ENCODE results near the gene RIPPLY2. TPM values are rescaled to one million over a fixed set of nuclear protein-coding genes. Genes with fewer than 3 reads are reported as not detected.

The RIPPLY2 gene
- total RNA-seq, 1 donor from 2014 or later = not detected

GRCh38 chr6:83859410-83860358 lies 6.5 kb downstream of the RIPPLY2 start, which contains the start of gene CYB5R4:
TSS of gene CYB5R4 (plus strand) at chr6:83859689. CDS start at chr6:83859783, 94 bp downstream.
- no peaks in the 10 kb centered on the region for H3K9me3 ChIP-seq
- peaks cover 24% of the 10 kb centered on the region for H3K4me1 ChIP-seq
- no peak for DNase-seq (ENCODE audit: extremely low spot score in 2 of 2)
- no peaks in the 10 kb centered on the region for H3K27me3 ChIP-seq
- peak within 1 kb of the TSS; percentile 87 for H3K27ac ChIP-seq
- intact Hi-C loops (cut with DNase I) = no loop called here
- peak within 1 kb of the TSS; percentile 85 for H3K4me3 ChIP-seq
- TF ChIP-seq POLR2A (IDR thresholded peaks at IDR 0.05) (peak in 1 of 2 donors; percentile 82), POLR2AphosphoS5 (IDR thresholded peaks at IDR 0.05; ENCODE audit: insufficient read depth in 1 of 2, low read depth in 1 of 2) (peak; percentile 86 to 96)
- TF ChIP-seq, protein P1, sequence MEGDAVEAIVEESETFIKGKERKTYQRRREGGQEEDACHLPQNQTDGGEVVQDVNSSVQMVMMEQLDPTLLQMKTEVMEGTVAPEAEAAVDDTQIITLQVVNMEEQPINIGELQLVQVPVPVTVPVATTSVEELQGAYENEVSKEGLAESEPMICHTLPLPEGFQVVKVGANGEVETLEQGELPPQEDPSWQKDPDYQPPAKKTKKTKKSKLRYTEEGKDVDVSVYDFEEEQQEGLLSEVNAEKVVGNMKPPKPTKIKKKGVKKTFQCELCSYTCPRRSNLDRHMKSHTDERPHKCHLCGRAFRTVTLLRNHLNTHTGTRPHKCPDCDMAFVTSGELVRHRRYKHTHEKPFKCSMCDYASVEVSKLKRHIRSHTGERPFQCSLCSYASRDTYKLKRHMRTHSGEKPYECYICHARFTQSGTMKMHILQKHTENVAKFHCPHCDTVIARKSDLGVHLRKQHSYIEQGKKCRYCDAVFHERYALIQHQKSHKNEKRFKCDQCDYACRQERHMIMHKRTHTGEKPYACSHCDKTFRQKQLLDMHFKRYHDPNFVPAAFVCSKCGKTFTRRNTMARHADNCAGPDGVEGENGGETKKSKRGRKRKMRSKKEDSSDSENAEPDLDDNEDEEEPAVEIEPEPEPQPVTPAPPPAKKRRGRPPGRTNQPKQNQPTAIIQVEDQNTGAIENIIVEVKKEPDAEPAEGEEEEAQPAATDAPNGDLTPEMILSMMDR (IDR thresholded peaks at IDR 0.05) = peak in 2 of 3 experiments; percentile 27 to 47
- peaks cover 0 to 4% of the 10 kb centered on the region in 2 donors for H3K36me3 ChIP-seq

DNA sequence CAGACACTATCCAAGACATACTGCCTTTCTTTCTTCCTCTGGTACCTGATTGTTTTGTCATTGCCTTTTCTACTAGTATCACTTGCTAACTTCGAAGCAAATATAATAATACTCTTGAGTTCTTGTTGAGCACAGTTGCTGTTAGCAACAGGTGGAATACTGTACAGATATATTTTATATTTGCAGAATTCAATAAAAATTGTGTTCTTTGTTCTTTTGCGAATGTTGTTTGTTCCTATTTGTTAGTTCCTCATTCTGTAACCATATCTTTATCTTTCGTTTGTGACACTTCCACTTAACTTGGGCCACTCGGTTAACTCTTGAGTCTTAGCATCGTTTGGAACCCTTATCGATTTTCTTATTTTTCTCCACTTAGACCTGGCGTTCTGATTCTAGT lies 7.2 kb downstream of the RIPPLY2 start:
- TF ChIP-seq POLR2AphosphoS5 (IDR thresholded peaks at IDR 0.05; ENCODE audit: insufficient read depth in 1 of 2, low read depth in 1 of 2) (no peak), POLR2A (IDR thresholded peaks at IDR 0.05) (no peak)
- TF ChIP-seq, protein P1 (IDR thresholded peaks at IDR 0.05) = no peak
- intact Hi-C loops (cut with DNase I) = no loop called here
- peaks cover 24% of the 10 kb centered on the region for H3K4me1 ChIP-seq
- peaks cover 0 to 11% of the 10 kb centered on the region in 2 donors for H3K36me3 ChIP-seq
- no peak for DNase-seq (ENCODE audit: extremely low spot score in 2 of 2)
- peak overlapping the region; percentile 87 for H3K27ac ChIP-seq
- no peaks in the 10 kb centered on the region for H3K27me3 ChIP-seq
- no peaks in the 10 kb centered on the region for H3K9me3 ChIP-seq
- peak overlapping the region; percentile 85 for H3K4me3 ChIP-seq

- TF ChIP-seq POLR2AphosphoS5 (IDR thresholded peaks at IDR 0.05; ENCODE audit: insufficient read depth in 1 of 2, low read depth in 1 of 2) (no peak), POLR2A (IDR thresholded peaks at IDR 0.05) (no peak)
- TF ChIP-seq, protein P1 (IDR thresholded peaks at IDR 0.05) = no peak
- Histone ChIP-seq H3K9me3 (no peaks in the 10 kb centered on the region), H3K4me3 (peak overlapping the region in 1 of 2 donors; percentile 85), H3K36me3 (peaks cover 0 to 17% of the 10 kb centered on the region in 2 donors), H3K27me3 (no peaks in the 10 kb centered on the region), H3K4me1 (peaks cover 24% of the 10 kb centered on the region), H3K27ac (no peak overlapping the region)
- DNase-seq (ENCODE audit: extremely low spot score in 2 of 2) = no peak
- intact Hi-C loops (cut with DNase I) = no loop called here
These were observed 7.8 kb downstream of the RIPPLY2 start for GRCh38 chr6:83860782-83861495.

GRCh38 chr6:83862776-83863471 lies 9.8 kb downstream of the RIPPLY2 start:
- no peak overlapping the region for H3K27ac ChIP-seq
- H3K9me3 ChIP-seq = no peaks in the 10 kb centered on the region
- H3K36me3 ChIP-seq = peaks cover 0 to 29% of the 10 kb centered on the region in 2 donors
- peaks cover 24% of the 10 kb centered on the region for H3K4me1 ChIP-seq
- no peak overlapping the region for H3K4me3 ChIP-seq
- no peaks in the 10 kb centered on the region for H3K27me3 ChIP-seq
- intact Hi-C loops (cut with DNase I) = no loop called here
- no peak for DNase-seq (ENCODE audit: extremely low spot score in 2 of 2)
- TF ChIP-seq POLR2A (IDR thresholded peaks at IDR 0.05) (no peak), POLR2AphosphoS5 (IDR thresholded peaks at IDR 0.05; ENCODE audit: insufficient read depth in 1 of 2, low read depth in 1 of 2) (no peak)
- TF ChIP-seq, protein P1 (IDR thresholded peaks at IDR 0.05) = no peak
